ENCODE data around the gene GDF10. TPM values are rescaled to one million over a fixed set of nuclear protein-coding genes. Genes with fewer than 3 reads are reported as not detected.

GDF10 gene
- polyA plus RNA-seq, 1 donor (not counting 4 experiments of a cell fraction or from before 2014, with no cell fraction given): not detected

DNA sequence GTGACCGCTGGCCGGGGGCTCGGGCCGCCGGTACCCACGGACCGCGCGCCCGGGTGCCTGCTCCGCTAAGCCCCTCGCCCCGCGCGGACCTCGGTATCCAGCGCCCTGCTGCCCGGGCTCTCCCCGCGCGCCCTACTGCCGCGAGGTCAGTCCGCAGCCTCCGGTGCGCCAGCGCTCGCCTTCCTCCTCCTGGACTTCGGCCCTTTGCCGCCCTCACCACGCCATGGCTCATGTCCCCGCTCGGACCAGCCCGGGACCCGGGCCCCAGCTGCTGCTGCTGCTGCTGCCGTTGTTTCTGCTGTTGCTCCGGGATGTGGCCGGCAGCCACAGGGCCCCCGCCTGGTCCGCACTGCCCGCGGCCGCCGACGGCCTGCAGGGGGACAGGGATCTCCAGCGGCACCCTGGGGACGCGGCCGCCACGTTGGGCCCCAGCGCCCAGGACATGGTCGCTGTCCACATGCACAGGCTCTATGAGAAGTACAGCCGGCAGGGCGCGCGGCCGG lies 483 bp downstream of the GDF10 start:
- Histone ChIP-seq H3K4me2 (ENCODE audit: control insufficient read depth, extremely low read depth, insufficient read depth, low read depth, low read length) (no peak overlapping the region), H3K9me1 (ENCODE audit: control insufficient read depth, extremely low read depth, insufficient read depth, low read length) (no peaks in the 10 kb centered on the region), H3K4me3 (ENCODE audit: control insufficient read depth in 2 of 3, extremely low read depth in 1 of 3, insufficient read depth in 2 of 3, low read depth in 1 of 3, low read length in 3 of 3) (no peak overlapping the region), H3K27ac (ENCODE audit: control insufficient read depth, insufficient read depth, low read length) (no peak overlapping the region), H3K27me3 (ENCODE audit: control insufficient read depth, extremely low read depth, insufficient read depth, low read length) (peaks cover 55% of the 10 kb centered on the region), H4K20me1 (ENCODE audit: control insufficient read depth, extremely low read depth, insufficient read depth, low read length) (no peaks in the 10 kb centered on the region), H3K79me2 (ENCODE audit: control insufficient read depth, insufficient read depth, low read length) (no peaks in the 10 kb centered on the region), H3K9me3 (ENCODE audit: control insufficient read depth, low read depth, low read length) (no peaks in the 10 kb centered on the region), H3K4me1 (ENCODE audit: control insufficient read depth, extremely low read depth, insufficient read depth, low read length) (no peaks in the 10 kb centered on the region), H3K9ac (ENCODE audit: control insufficient read depth, extremely low read depth, insufficient read depth, low read length) (no peak overlapping the region), H3K36me3 (ENCODE audit: control insufficient read depth in 2 of 2, extremely low read depth in 1 of 2, insufficient read depth in 2 of 2, low read length in 2 of 2) (no peaks in the 10 kb centered on the region), H2AFZ (ENCODE audit: control insufficient read depth, low read length) (no peak overlapping the region)
- no peak for TF ChIP-seq CTCF (optimal IDR thresholded peaks at IDR 0.05 in 1 of 3, IDR thresholded peaks at IDR 0.05 in 1 of 3, conservative IDR thresholded peaks at IDR 0.05 in 1 of 3; ENCODE audit: extremely low read depth in 1 of 3, insufficient read depth in 2 of 3, low read length in 3 of 3)
- no peak for TF ChIP-seq EZH2 (IDR thresholded peaks at IDR 0.05; ENCODE audit: low read length)
- FAIRE-seq: no peak
- dilution Hi-C loops (cut with MboI; ENCODE audit: extremely low pct_ligation_motif_present, low sequenced_read_pairs): no loop called here
- no peak for DNase-seq (ENCODE audit: low read depth, low spot score)

DNA sequence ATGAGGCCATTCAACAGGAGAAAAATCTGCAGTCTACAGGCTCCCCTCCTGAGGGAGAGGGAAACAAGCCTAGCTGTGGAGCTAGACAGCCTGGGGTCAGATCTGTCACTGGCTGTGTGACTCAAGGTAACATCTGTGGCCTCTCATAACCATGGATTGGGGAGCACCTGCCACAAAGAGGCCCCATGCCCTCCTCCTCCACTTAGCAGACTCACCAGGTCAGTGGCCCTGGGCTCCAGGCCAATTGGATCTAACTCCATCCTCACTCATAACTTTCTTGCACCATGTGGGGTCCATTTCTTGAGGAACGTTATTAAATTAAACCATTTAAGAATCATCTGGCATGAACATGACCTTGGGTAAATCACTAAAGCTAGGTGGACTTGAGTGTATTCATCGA lies 1.8 kb downstream of the GDF10 start:
- no peaks in the 10 kb centered on the region for H3K9me1 ChIP-seq (ENCODE audit: control insufficient read depth, extremely low read depth, insufficient read depth, low read length)
- no peak overlapping the region for H3K9ac ChIP-seq (ENCODE audit: control insufficient read depth, extremely low read depth, insufficient read depth, low read length)
- no peaks in the 10 kb centered on the region for H3K4me1 ChIP-seq (ENCODE audit: control insufficient read depth, extremely low read depth, insufficient read depth, low read length)
- no peak overlapping the region for H3K27ac ChIP-seq (ENCODE audit: control insufficient read depth, insufficient read depth, low read length)
- no peaks in the 10 kb centered on the region for H3K9me3 ChIP-seq (ENCODE audit: control insufficient read depth, low read depth, low read length)
- no peak overlapping the region for H2AFZ ChIP-seq (ENCODE audit: control insufficient read depth, low read length)
- no peak for TF ChIP-seq EZH2 (IDR thresholded peaks at IDR 0.05; ENCODE audit: low read length)
- TF ChIP-seq CTCF (optimal IDR thresholded peaks at IDR 0.05 in 1 of 3, IDR thresholded peaks at IDR 0.05 in 1 of 3, conservative IDR thresholded peaks at IDR 0.05 in 1 of 3; ENCODE audit: extremely low read depth in 1 of 3, insufficient read depth in 2 of 3, low read length in 3 of 3): no peak
- no peak overlapping the region for H3K4me2 ChIP-seq (ENCODE audit: control insufficient read depth, extremely low read depth, insufficient read depth, low read depth, low read length)
- DNase-seq (ENCODE audit: low read depth, low spot score) (no peak), FAIRE-seq (no peak)
- H4K20me1 ChIP-seq (ENCODE audit: control insufficient read depth, extremely low read depth, insufficient read depth, low read length): no peaks in the 10 kb centered on the region
- H3K4me3 ChIP-seq (ENCODE audit: control insufficient read depth in 2 of 3, extremely low read depth in 1 of 3, insufficient read depth in 2 of 3, low read depth in 1 of 3, low read length in 3 of 3): no peak overlapping the region
- peaks cover 57% of the 10 kb centered on the region for H3K27me3 ChIP-seq (ENCODE audit: control insufficient read depth, extremely low read depth, insufficient read depth, low read length)
- H3K79me2 ChIP-seq (ENCODE audit: control insufficient read depth, insufficient read depth, low read length): no peaks in the 10 kb centered on the region
- dilution Hi-C loops (cut with MboI; ENCODE audit: extremely low pct_ligation_motif_present, low sequenced_read_pairs): no loop called here
- H3K36me3 ChIP-seq (ENCODE audit: control insufficient read depth in 2 of 2, extremely low read depth in 1 of 2, insufficient read depth in 2 of 2, low read length in 2 of 2): no peaks in the 10 kb centered on the region

Data from keratinocyte (primary cell).